ENCODE results near the gene KRTDAP. TPM values are rescaled to one million over a fixed set of nuclear protein-coding genes. Genes with fewer than 3 reads are reported as not detected.

KRTDAP gene
- total RNA-seq, 1 experiment from 2014 or later, result not detected

- Histone ChIP-seq H3K27me3 (replicated peaks; ENCODE audit: control insufficient read depth, insufficient read depth, low read length) (no peaks in the 10 kb centered on the region), H3K36me3 (ENCODE audit: control insufficient read depth, insufficient read depth, low read length) (no peaks in the 10 kb centered on the region), H3K9me3 (no peaks in the 10 kb centered on the region), H3K4me3 (ENCODE audit: low read depth, low read length) (no peak overlapping the region), H3K4me1 (peaks cover 4% of the 10 kb centered on the region; the same call in 1 of the 2 replicates)
- BruUV-seq (replicated peaks), result no TSS peak
- Mint-ChIP-seq H3K4me1 (ENCODE audit: low read depth, unreplicated experiment) (peaks cover 7% of the 10 kb centered on the region), H3K36me3 (ENCODE audit: insufficient read depth, unreplicated experiment) (no peaks in the 10 kb centered on the region), H3K4me3 (ENCODE audit: unreplicated experiment) (no peak overlapping the region), H3K9me3 (ENCODE audit: unreplicated experiment) (no peaks in the 10 kb centered on the region), H3K27ac (ENCODE audit: unreplicated experiment) (no peak overlapping the region), H3K27me3 (ENCODE audit: insufficient read depth, unreplicated experiment) (no peaks in the 10 kb centered on the region)
- ChIA-PET CTCF (no interaction called here), POLR2A (no interaction called here)
- no peak for DNase-seq
- TF ChIP-seq CTCF (IDR thresholded peaks at IDR 0.05; ENCODE audit: insufficient read depth in 1 of 2, low read depth in 1 of 2, low read length in 1 of 2, severe bottlenecking in 1 of 2, unreplicated experiment in 1 of 2), result no peak
- intact Hi-C loops (cut with micrococcal nuclease; ENCODE audit: unreplicated experiment), result no loop called here
These were observed 45.5 kb downstream of the KRTDAP start for GRCh38 chr19:35444735-35445134.

DNA sequence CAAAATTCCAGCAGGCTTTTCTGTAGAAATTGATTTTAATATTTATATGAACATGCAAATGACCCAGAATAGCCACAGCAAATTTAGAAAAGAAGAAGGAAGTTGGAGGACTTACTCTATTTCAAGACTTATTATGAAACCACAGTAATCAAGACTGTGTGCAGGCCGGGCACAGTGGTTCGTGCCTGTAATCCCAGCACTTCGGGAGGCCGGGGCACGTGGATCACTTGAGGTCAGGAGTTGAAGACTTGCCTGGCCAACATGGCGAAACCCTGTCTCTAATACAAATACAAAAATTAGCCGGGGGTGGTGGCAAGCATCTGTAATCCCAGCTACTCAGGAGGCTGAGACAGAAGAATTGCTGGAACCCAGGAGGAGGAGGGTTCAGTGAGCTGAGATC, 48.2 kb downstream of the KRTDAP start:
- no peak for TF ChIP-seq CTCF (IDR thresholded peaks at IDR 0.05; ENCODE audit: insufficient read depth in 1 of 2, low read depth in 1 of 2, low read length in 1 of 2, severe bottlenecking in 1 of 2, unreplicated experiment in 1 of 2)

GRCh38 chr19:35439921-35440320, 50.3 kb downstream of the KRTDAP start:
- Mint-ChIP-seq H3K36me3 (ENCODE audit: insufficient read depth, unreplicated experiment) (peaks cover 6% of the 10 kb centered on the region), H3K4me3 (ENCODE audit: unreplicated experiment) (no peak overlapping the region), H3K27me3 (ENCODE audit: insufficient read depth, unreplicated experiment) (no peaks in the 10 kb centered on the region), H3K4me1 (ENCODE audit: low read depth, unreplicated experiment) (peaks cover 13% of the 10 kb centered on the region), H3K27ac (ENCODE audit: unreplicated experiment) (no peak overlapping the region), H3K9me3 (ENCODE audit: unreplicated experiment) (no peaks in the 10 kb centered on the region)
- no TSS peak for BruUV-seq (replicated peaks)
- Histone ChIP-seq H3K4me3 (ENCODE audit: low read depth, low read length) (no peak overlapping the region), H3K27me3 (replicated peaks; ENCODE audit: control insufficient read depth, insufficient read depth, low read length) (no peaks in the 10 kb centered on the region), H3K9me3 (no peaks in the 10 kb centered on the region), H3K4me1 (peaks cover 10% of the 10 kb centered on the region; the same call in 1 of the 2 replicates), H3K36me3 (ENCODE audit: control insufficient read depth, insufficient read depth, low read length) (no peaks in the 10 kb centered on the region)
- intact Hi-C loops (cut with micrococcal nuclease; ENCODE audit: unreplicated experiment), result no loop called here
- ChIA-PET CTCF (no interaction called here), POLR2A (no interaction called here)
- no peak for TF ChIP-seq CTCF (IDR thresholded peaks at IDR 0.05; ENCODE audit: insufficient read depth in 1 of 2, low read depth in 1 of 2, low read length in 1 of 2, severe bottlenecking in 1 of 2, unreplicated experiment in 1 of 2)
- no peak for DNase-seq

More for the DNA sequence above, 48.2 kb downstream of the KRTDAP start:
- H3K27me3 ChIP-seq (replicated peaks; ENCODE audit: control insufficient read depth, insufficient read depth, low read length), result no peaks in the 10 kb centered on the region
- no peak for DNase-seq
- BruUV-seq (replicated peaks), result no TSS peak
- intact Hi-C loops (cut with micrococcal nuclease; ENCODE audit: unreplicated experiment), result no loop called here
- no peak overlapping the region for H3K27ac Mint-ChIP-seq (ENCODE audit: unreplicated experiment)
- H3K4me1 Mint-ChIP-seq (ENCODE audit: low read depth, unreplicated experiment), result peaks cover 6% of the 10 kb centered on the region
- no peak overlapping the region for H3K4me3 ChIP-seq (ENCODE audit: low read depth, low read length)
- H3K9me3 Mint-ChIP-seq (ENCODE audit: unreplicated experiment), result no peaks in the 10 kb centered on the region
- peaks cover 2% of the 10 kb centered on the region; the same call in 1 of the 2 replicates for H3K4me1 ChIP-seq
- no peaks in the 10 kb centered on the region for H3K36me3 ChIP-seq (ENCODE audit: control insufficient read depth, insufficient read depth, low read length)
- no peaks in the 10 kb centered on the region for H3K27me3 Mint-ChIP-seq (ENCODE audit: insufficient read depth, unreplicated experiment)
- CTCF ChIA-PET, result no interaction called here
- peaks cover 6% of the 10 kb centered on the region for H3K36me3 Mint-ChIP-seq (ENCODE audit: insufficient read depth, unreplicated experiment)
- H3K9me3 ChIP-seq, result no peaks in the 10 kb centered on the region
- POLR2A ChIA-PET, result no interaction called here
- no peak overlapping the region for H3K4me3 Mint-ChIP-seq (ENCODE audit: unreplicated experiment)
